VCaP (cell line): ENCODE data around the gene ZBTB16.

Experiments
- H3K27ac ChIP-seq: fragments of 450-650 bp; 2 replicates; pipeline ENCODE4 v1.5.1; 2017
- TF ChIP-seq, protein P1 (sequence below): fragments of 450-650 bp; conservative IDR thresholded peaks from 2 replicates; pipeline ENCODE4 v1.5.1; 2017; ENCODE audit warnings: mild to moderate bottlenecking, moderate library complexity

The ZBTB16 gene

DNA sequence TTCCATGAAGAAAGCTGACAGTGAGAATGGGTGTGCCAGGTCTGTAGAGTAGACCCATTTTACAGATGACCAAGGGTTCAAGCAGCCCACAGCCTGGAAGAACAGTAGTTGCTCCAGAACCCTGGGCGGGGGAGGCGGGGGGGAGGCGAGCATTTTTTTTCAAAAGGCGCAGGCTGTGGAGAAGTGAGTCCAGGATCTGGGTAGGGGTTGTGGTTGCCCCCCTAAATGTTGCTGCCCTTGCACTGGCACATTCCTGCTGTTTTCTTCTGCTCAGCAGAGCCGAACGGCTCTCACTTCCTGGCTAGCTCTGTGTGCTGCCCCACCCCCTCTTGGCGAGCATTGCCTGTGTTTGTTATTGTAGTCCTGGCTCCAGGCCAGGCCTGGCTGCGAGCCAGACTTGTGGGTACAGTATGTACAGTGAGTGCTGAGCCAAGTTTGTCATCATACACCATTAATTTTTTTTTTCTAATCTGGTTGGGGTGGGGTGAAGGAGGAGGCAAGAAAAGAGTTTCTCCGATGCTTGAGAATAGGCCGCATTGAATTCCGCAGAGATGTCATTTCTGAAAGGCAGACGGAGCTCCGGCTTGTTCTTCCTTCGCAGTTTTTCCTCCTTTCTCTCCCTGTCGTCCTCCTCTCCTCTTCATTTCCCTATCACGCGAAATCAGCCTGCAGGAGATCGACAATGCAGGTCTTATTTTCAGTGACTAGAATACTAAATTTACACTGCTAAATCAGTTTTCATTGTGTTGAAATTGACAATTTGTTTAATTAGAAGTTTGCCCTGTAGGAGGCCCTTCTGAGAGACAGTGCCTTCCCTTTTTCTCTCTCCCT lies 100.5 kb downstream of the ZBTB16 start:
- peak overlapping the region; percentile 100 for H3K27ac ChIP-seq
- TF ChIP-seq, protein P1, sequence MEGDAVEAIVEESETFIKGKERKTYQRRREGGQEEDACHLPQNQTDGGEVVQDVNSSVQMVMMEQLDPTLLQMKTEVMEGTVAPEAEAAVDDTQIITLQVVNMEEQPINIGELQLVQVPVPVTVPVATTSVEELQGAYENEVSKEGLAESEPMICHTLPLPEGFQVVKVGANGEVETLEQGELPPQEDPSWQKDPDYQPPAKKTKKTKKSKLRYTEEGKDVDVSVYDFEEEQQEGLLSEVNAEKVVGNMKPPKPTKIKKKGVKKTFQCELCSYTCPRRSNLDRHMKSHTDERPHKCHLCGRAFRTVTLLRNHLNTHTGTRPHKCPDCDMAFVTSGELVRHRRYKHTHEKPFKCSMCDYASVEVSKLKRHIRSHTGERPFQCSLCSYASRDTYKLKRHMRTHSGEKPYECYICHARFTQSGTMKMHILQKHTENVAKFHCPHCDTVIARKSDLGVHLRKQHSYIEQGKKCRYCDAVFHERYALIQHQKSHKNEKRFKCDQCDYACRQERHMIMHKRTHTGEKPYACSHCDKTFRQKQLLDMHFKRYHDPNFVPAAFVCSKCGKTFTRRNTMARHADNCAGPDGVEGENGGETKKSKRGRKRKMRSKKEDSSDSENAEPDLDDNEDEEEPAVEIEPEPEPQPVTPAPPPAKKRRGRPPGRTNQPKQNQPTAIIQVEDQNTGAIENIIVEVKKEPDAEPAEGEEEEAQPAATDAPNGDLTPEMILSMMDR: no peak

DNA sequence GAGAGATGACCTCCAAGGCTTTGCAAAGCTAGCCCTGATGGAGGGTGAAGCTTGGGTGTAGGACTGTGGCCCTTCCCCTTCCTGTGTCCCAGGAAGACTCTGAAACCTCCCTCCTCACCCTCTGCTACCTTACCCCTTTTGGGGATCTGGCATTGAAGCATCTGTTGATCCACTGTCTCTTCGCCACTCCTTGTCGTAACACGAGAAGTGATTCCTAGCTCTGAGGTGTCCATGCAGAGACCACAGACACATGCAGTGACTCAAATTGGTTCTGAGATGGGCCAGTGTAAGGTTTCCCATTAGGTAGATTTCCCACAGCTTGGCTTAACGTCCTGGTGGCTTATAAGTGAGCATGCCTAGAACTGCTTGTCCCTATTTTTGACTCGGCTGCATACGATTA lies 101.4 kb downstream of the ZBTB16 start:
- TF ChIP-seq, protein P1: no peak
- H3K27ac ChIP-seq: peak overlapping the region; percentile 100

DNA sequence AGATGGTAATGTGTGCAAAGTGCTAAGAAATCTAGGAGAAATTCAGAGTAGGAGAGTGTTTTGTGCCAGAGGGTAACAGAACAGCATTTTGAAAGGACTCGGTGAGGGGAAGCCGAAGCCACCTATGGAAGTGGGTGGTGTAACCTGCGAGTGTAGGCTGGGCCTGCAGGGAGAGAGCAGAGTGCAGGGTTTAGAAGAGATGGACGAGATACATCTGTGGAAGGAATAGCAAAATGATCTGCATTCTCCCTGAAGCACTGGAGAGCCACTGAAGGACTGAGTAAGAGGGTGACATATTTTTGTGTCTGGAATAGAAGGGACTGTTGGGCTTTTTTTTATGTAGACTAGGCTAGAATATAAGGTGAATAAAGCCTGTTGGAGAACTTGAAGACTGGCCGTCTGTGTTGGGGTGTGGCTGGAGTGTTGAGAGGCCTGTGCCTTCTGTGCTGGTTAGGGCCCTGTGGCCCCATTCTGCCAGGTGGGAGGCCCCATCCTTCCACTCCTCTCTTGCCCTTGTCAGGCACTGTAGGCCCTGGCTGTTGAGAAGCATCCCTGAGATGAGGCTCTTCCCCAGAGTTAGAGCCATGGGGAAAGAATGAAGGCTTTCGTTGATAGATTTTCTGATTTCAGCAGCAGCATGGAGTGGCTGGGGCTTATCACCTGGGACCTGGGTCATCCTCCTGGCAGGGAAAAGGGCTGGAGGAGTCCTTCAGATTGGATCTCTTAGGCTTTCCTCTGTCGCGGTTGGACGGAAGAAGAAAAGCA lies 102.2 kb downstream of the ZBTB16 start:
- peak overlapping the region; percentile 100 for H3K27ac ChIP-seq
- TF ChIP-seq, protein P1: no peak

DNA sequence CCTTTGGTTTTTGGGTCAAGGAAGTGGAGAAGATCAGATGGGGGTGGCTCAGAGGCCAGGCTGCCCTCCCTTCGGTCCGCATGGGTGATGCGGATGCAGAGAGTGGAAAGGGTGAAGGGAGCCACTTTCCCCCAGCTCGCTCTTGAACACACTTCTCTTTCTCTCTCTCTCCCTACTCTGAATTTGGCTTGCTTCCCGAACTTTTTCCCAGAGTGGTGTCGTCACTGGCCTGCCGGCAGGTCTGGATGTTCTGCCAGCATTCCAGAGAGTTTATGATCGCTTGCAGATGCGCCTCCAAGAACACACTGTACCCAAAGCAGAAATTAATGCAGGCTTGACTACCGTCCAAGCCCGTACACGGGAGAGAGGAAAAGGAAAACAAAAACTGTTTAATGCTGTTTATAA lies 103.2 kb downstream of the ZBTB16 start:
- H3K27ac ChIP-seq: peak overlapping the region; percentile 100
- TF ChIP-seq, protein P1: no peak

DNA sequence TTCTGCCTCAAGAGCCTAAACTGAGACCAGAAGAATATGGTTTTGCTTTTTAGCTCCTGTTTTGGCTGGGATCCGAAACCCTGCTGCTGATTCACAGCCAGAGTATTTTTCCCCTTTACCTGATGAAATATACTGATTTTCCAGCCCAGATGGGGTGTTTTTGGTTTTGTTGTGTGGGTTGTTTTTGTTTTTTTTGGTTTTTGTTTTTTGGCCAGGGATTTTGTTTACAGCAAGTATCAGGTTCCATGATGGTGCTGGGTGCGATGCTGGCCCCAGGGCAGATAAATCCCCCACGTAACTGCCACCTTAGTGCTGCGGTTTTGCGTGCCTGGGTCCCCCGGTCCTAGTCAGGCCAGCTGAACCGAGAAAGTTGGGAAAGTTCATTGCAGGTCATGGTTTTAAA lies 103.7 kb downstream of the ZBTB16 start:
- peak overlapping the region; percentile 100 for H3K27ac ChIP-seq
- TF ChIP-seq, protein P1: no peak

DNA sequence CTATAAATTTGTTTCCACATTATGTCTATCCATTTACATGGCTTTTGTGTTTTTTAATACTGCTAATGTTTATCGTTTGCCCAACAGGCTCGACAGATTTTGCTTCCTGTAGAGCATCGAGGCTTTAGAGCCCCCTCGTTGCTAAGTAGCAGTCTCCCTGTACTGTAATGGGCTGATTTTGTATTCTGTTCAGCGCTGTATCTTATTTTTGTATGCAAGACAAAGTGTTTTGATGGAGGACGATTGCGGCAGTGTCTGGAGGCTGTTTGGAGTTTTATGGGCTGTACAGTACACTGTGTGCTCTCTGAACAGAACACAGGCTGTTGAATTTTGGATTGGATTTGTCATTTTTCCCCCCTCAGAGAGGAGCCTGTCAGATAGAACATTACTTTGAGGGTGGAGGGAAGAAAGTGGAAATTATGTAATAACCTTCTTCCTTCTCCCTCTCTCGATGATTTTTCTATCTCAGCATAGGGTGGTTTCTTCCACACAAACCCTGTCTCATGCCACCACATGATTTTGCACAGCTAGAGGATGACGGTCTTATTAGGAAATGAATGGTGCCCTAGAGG lies 104.4 kb downstream of the ZBTB16 start:
- H3K27ac ChIP-seq: peak overlapping the region; percentile 100
- TF ChIP-seq, protein P1: no peak

DNA sequence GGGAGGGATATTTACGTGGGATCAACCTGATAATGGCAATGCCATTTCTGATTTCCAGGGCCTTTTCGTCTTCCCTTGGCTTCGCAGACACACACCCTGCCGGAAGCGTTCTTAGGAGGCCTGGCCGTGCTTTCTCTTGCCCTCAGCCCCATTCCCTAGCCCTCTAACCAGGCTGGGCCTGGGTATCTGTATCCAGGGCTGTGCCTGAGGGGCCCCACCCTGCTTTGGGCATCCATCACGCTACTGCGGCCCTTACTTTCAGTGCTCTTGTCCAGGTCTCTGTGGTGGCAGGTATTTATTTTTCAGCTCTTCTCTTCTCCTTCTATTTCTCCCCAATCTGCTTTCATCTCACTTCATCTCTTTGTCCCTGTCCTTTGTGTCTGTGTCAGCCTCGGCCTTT lies 105.0 kb downstream of the ZBTB16 start:
- H3K27ac ChIP-seq: peak overlapping the region; percentile 100

More for the DNA sequence above, 105.0 kb downstream of the ZBTB16 start:
- TF ChIP-seq, protein P1: no peak
